GM21360 (cell line): ENCODE results near the gene TFF3.
"Not testable (repeated sequence)": the region's sequence is repeated elsewhere in the genome, so short reads cannot be mapped to it uniquely, and the experiment has no call there.

ENCODE experiments used
- ATAC-seq: cut with Tn5 transposase; IDR thresholded peaks from one replicate; pipeline ENCODE4 v1.9.1; 2021; ENCODE audit warnings: mild to moderate bottlenecking, moderate library complexity; ENCODE audit not compliant: unreplicated experiment

Gene TFF3

DNA sequence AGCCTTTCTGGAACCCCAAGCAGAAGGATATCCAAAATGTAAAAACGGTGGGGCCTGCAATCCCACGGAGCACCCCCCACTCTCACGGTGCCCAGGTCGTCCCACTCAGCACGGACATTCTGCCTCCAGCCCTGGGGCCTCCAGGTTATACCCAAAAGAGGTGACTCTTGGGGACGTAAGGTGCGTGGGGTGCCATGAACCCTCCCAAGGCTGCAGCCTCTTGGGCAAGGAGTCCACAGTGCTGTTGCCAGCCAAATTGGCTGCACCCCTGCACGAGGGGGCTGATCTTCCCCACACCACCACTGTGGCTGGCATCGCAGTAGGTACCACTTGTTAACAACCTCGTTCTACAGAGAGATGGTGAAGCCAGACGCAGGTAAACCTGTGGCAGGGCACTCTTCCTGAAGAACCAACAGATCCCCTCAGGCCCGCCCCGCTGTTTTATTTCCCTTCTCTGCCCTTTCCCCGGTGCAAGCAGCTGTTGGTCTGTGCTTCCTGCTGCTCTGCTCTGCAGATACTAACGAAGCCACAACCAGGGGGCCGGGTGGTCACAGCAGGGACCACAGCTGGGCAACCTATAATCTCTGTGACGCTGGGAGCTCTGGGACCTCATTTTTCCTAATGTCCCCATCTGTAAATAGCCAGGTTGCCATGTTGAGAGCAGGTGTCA is 8.7 kb downstream of the TFF3 start:
- no peak for ATAC-seq

DNA sequence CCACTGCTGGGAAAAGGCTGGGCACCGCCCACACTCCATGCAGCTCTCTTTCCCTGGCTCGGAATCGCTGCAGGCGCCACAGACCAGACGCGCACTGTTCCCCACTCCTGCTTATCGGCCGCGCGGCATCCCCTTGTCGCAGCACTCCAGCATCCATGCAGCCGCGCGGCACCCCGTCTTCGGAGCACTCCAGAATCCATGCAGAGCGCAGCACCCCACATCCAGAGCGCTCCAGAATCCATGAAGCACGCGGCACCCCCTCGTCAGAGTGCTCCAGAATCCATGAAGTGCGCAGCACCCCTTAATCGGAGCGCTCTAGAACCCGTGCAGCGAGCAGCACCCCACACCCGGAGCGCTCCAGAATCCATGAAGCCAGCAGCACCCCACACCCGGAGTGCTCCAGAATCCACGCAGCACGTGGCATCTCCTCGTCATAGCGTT is 9.5 kb downstream of the TFF3 start:
- ATAC-seq: no peak

DNA sequence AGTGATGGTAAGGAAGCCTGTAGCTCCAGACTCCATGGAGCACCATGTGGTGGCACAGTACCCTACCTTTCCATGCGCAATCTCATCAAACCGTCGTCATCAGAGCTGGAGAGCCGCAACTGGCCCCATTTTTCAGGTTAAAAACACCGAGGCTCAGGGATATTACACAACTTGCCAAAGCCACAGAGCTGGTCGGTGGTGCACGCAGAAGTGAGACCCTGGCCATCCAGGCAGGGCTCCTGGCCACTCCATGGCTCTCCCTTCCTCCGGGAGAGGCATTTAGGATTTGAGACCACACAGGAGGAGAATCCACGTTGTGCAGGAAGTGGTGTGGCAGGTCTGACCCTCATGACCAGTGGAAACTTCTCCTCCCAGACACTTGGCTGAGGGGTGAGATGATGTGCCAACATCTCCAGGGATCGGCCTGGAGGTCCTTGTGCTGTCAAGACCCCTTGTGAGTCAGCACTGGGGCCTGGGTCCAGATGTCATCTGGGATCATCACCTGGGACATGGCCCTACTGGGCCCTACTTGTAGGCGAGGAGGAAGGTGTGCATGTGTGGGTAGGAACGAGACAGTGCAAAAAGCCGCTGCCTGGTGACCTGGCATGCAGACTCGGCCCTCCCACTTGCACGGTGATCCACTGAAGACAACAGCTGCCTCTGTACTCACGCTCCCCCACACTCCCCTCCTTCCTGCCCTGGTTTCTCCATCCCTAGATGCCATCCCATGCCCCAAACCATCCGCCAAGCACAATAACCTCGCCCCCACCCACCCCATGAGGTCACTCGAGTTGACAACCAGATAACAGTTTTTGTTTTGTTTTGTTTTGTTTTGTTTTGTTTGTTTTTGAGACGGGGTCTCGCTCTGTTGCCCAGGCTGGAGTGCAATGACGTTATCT is 10.4 kb downstream of the TFF3 start:
- no peak for ATAC-seq

DNA sequence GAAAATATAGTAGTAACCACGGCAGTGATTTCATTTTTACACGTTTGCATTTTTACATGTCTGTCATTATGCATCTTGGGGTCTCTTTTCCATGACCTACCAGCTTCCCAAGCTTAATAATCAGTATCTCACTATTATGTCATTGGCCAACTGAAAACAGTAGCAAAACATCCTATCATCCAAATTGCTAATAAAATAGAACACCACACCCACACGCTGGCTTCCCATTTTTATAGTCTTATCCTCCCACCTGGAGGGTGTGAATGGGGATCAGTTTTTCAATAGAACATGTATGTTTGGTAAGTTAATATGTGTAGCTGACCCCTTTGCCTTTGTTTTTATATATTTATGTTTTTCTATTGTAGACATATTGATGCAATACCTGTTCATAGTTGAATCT is 11.8 kb downstream of the TFF3 start:
- ATAC-seq: no peak

DNA sequence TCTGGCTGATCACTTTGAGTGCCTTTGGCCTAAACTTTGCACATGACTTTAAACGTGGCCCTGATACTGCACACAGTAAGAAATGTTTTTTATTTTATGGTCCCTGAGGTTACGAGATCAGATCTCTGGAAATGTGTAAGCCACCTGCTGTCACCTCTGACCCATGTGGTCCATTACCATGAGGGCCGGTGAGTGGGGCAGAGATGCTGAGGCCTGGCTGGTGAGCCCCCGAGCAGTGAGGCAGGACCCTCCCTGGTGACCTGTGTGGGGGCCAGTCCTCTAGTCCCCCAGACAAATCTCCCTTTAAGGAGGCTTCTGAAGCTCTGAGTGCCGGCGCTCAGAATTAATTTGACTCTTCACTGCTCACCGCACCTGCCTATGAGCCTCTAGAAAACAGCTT is 12.4 kb downstream of the TFF3 start:
- no peak for ATAC-seq

DNA sequence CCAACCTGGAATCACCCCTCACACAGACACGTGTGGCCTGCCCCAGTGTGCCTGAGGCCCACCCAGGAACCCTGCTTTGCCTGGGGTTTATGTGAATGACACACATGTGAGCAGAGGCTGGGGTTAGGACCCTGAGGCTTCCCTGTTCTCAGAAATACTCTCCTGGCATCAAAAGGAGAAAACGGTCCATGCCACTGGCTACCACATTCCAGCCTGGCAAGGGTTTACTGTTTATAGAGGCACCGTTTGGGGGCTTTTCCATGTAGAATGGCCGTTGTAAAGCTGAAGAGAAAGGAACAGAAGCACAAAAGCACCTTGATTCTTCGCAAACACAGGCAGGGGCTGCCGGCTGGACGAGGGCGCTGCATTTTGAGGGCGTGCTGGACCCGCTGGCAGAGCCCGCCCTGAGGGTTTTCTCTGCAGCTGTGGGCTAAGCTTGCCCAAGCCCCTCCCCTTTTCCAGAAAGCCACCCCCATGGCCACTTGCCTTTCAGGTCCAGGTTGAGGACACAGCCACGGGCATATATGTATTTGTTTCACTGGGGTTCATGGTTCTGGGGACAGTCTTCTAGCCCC is 13.0 kb downstream of the TFF3 start:
- ATAC-seq: no peak

DNA sequence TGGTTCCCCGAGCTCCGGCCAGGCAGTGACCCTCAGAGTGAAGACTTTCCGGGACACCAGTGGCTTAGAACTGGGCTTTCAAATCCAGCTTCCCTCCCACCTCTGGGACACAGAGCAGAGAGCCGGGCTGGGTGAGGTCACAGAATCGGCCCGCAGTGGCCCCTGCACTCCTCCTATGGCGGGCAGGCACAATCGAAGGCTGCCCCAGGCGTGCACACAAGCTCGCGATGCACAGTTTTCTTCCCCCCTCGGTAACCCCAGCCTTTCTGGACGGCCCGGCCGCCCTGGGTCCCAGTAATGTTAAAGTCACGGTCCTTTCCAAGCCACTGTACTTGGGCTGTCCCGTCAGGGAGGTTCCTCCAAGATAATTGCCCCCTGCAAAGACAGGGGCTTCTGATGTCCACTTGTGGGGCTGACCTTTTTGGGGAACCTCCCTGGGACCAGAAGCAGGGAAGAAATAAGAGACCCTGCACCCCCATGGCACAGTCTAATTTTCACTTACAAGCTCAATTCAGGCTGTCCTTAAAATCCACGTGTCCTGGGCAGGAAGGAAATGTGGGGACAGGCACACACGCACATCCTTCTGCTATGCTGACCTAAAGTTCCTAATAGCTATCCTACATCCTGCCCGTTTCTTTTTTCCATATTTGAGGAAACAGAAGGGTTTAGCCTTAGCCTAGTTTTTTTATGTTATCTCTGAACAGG is 13.7 kb downstream of the TFF3 start:
- ATAC-seq: no peak

DNA sequence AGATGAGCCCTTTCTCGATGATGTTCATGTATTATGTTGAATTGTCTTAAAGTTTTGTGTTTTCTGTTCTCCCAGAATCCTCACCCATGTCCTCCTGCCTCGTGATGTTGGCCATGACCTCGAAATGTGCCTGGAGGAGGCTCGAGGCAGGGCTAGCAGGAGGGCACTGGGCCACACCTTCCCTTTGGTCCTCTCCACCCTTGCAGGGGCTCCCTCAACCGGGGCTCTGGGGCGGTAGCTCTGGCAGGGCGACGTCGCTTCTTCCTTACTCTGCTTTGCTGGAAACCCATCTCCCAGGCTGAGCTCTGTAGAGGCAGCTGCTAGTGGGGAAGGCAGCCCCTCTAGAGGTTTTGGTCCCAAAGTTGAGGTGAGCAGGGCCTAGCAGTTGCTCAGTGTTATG is 14.3 kb downstream of the TFF3 start:
- no peak for ATAC-seq

DNA sequence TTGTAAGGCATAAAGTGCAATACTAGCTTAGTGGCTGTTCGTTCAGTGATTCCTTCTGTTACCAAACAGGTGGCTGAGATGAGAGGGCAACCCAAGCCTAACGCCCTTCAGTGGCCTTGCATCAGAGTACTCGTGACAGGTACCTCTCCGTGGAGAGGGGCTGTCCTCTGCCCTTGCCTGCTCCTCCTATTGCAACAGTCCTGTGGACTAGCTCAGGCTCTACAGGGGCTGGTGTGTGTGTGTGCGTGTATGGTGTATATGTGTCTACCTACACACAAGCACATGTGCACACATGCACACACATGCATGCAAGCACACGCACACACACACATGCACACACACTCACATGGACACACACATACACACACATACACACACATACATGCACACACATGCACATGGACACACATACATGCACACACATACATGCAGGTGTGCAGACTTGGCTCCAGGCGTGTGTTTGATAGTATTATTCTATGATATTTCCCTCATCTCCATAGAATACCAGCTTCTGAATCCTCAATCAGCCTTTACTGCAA is 15.1 kb downstream of the TFF3 start:
- no peak for ATAC-seq

DNA sequence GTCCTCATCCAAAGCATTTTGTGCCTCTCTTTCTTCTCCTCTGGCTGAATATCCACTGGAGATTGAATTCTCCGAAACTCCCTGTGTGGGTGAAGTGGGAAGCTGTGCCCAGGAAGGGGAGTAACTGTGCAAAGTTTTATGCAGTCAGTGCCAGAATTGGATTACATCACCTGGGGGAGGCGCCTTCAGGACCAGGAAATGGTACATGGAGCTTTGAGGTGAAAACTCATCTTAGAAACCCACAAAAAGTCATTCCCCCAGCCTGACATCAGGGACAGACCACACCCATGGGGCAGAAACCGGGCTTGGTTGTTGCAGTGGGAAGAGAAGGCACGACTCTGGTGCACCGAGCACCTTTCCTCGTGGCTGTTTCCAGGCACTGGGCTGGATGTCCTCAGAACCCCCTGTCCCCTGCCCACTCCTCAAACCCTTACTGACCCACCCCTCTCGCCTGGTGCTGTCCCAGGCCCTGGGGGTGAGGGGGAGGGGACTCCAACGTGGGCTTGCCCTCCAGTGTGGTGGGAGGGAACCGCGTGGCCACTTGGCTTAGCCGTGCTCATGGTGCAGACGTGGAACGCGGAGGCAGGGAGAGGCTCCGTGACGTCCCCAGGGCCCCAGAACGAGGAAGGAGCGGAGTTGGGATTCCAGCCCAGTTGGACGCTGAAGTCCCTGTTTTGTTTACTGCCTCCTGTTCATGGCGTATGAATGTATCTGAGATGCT is 15.7 kb downstream of the TFF3 start:
- no peak for ATAC-seq

DNA sequence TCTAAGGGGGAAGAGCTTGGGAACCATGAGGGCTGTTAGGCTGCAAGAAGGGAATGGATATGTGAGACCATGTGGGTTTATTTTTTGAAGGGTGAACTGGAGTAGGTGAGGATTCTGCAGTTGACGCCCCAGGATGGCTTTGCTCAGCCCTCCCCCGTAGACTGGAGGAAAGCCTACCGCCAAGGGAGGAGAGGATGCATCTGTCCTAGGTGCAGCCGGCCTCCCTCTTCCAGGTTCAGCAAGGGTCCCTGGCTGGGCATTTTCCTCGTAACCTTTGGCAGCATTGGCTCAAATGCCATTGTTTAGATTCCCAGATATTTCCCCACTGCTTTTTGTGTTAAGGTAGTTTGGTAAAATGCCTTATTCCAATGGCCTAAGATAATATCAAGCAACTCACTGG is 16.6 kb downstream of the TFF3 start:
- no peak for ATAC-seq

DNA sequence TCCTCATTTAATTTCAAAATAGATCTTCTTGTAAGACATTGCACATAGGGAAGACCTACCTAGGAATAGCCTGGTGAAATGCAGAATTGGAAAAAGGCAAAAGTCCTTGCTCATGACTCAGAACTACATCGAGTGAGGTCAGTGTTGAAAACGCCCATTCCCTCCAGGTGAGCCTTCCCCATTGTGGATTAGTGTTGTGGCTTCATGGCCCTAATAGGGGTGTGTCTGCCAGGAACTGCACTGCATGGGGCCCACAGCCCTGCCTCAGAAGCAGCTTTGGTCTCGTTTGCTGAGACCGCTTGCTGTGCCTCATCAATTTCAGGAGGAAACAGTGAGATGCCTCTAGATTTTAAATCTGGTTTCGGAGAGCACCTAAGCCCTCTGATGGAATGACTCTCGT is 17.0 kb downstream of the TFF3 start:
- ATAC-seq: no peak

DNA sequence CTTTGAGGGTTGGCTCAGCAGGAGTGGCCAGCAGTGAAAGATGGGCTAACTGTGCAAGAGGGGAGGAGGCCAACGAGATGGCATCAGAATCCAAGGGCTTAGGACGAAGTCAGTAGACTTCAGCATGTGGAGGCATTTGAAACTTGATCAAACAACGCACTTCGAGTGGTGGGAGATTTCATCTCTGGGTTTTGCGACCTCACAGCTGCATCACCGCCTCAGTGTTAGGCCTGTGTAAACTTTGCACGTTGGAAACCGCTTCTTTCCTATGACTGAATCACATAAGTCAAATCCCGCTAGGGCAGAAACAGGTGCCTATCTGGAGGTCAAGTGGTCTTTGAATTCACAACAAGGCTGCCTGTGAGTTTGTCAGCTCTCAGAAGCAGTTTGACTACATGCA is 17.8 kb downstream of the TFF3 start:
- no peak for ATAC-seq

DNA sequence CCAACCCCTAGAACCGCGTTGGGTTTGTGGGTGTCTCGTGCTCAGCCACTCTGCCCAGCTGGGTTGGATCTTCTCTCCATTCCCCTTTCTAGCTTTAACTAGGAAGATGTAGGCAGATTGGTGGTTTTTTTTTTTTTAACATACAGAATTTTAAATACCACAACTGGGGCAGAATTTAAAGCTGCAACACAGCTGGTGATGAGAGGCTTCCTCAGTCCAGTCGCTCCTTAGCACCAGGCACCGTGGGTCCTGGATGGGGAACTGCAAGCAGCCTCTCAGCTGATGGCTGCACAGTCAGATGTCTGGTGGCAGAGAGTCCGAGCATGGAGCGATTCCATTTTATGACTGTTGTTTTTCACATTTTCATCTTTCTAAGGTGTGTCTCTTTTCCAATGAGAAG is 18.7 kb downstream of the TFF3 start:
- no peak for ATAC-seq

DNA sequence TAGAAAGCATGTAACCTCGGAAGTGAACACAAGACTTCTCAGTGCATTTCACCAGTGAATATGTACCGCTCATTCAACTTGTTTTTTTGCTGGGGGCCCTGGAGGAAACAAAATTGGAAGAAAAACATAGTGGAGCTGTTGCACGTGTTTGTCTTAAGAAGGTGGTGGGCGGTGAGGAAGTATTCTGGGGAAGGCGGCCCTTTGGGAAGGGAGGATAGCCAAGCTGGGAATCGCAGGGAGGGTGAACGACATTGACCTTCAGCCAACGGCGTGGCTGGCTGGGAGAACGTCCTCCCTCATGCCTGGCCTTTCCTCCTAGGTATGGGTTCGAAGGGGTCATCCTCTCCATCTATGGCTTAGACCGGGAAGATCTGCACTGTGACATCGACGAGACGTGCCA is 19.4 kb downstream of the TFF3 start:
- ATAC-seq: no peak

DNA sequence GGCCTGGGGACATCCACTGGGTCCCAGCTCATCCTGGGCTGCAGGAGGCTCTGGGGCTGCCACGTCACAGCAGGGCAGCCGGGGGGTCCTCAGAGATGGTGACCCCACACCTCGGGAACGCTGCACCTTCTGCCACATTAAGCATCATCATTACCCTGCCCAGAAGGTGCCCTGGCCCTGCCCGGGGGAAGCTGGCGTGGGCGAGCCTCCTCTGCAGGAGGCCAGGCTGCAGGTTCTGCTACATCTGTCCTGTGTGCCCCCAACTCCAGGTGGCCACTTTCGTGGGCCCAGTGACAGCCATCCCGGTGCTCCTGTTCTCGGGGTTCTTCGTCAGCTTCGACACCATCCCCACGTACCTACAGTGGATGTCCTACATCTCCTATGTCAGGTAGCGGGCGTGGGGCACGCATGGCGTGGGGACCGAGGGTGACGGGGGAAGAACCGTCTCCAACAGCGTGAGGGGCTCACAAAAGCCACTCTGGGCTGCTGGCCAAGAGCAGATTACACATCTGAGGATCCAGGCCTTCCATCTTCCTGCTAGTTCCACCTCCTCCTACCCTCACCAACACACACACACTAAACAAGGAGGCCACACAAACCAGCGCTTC is 20.8 kb downstream of the TFF3 start:
- no peak for ATAC-seq

DNA sequence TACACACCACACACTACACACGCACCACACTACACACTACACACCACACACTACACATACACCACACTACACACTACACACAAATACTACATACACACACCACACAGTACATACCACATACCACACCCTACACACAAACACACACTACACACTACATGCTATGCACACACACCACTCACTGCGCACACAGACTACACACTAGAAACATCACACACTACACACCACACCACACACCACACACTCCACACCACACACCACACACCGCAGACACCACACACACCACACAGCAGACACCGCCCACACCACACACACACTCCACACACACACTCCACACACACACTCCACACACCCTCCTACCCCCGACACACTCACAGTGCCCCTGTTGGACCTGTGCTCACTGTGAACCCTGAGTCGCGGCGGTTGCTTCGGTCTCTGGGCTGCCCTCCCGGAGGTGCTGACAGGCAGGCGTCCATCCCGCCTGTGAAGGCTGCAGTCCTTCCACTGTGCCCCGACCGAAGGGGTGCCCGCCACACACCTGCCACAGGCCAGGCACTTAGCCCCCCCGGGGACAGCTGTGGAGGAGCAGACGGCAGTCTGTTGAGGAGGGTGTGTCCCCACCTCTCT is 21.4 kb downstream of the TFF3 start:
- no peak for ATAC-seq

DNA sequence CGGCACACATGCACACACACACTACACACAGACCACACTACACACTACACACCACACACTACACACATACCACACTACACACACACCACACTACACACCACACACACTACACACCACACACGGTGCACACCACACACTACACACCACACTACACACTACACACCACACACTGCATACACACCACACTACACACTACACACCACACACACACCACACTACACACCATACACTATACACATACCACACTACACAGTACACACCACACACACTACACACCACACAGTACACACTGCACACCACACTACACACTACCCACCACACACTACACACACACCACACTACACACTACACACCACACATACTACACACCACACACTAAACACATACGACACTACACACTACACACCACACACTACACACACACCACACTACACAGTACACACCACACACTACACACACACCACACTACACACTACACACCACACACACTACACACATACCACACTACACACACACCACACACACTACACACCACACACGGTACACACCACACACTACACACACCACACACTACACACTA is 22.6 kb downstream of the TFF3 start:
- not testable (repeated sequence) for ATAC-seq
